Muscle of arm (tissue), 12 donors: ENCODE results near the gene BCL11A. TPM values are rescaled to one million over a fixed set of nuclear protein-coding genes. Genes with fewer than 3 reads are reported as not detected.

Source experiments
- DNase-seq: peaks from one replicate; pipeline ENCODE4 v3.0.0-alpha.2; 2013
- polyA plus RNA-seq, 12 donors: library from polyadenylated mRNA; unstranded; fragments of 120-200 nt; gene quantifications; one replicate each; pipeline ENCODE4 v1.2.1, GENCODE V29; 2013; ENCODE audit not compliant: insufficient read length in 12 of 12

BCL11A gene
- polyA plus RNA-seq, 12 donors: 3.3 to 59.4 (median 4.3) TPM; not detected in 1

DNA sequence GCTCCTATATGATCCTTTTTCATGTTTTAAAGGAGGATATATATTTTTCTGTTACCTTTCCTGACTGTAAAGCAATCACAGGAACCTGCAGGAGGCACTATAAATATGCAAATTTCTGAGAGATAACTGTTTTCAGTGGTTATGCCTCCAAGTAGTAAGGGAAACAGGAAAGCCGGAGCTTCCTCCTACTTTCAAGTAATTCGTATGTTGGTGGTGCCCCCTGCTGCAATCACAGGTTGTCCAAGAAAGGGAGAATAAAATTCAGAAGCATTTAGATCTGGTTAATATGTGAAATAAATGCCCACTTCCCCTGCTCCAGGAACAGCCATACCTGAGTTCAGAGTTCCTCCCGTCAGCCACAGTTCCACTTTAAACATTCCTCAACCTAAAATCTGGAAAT, 12.0 kb upstream of the BCL11A start:
- DNase-seq: no peak

DNA sequence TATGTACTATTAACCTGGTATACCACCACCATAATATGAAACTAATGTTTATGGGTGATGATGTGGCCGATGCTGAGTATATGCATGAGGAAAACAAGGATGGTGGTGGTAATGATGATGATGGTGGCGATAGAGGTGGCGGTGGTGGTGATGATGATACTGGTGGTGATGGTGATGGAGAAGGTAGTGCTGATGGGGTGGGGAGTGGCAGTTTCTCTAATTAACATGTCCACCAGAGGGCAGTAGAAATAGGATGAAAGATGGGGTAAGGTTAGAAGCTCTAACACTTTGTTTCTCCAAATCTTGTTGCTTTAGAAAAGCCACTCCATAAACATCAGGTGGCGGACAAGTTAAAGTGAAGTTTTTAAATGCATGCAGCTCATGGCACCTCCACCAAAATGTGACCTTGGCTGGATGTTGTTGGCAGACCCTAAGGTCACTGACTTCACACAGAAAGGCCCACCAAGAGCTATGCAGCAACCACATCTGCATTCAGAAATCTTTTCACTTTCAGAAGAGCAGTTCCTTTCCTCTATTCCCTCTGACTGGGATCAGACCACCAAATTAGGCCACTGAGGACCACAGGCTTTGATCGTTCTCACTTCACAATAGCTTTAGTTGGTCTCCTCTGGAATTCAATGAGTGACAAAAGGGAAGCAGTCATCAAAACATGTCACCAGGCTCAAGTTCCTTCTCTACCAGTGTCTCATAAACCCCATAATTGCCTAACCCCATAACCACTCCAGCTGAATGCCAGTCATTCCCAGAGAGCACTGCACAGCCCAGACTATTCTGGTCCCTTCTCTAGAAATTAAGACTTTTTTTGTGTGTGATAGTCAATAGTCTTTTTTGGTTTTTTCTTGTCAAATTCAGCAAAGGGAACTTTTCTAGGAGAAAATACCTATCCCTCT, 7.5 kb upstream of the BCL11A start:
- no peak for DNase-seq

DNA sequence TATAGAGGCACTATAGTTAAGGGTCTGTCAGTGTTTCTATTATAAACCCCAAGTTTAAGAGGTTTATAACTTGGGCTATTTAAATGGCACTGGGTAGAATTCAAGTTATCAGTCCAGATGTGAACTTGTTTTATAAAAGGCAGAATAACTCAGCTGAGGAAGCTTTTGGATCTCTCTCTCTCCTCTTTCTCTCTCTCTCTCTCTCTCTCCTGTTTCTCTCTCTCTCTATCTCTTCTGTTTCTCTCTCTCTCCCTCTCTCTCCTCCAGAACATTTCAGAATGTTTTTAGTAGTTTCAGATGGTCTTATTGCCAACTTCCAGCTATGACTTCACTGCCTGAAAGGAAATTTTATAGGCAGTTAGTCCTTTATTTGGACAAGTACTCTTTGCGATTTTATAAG, 6.4 kb upstream of the BCL11A start:
- DNase-seq: no peak

- no peak for DNase-seq
Observed at GRCh38 chr2:60558536-60558935, 5.1 kb upstream of the BCL11A start.

DNA sequence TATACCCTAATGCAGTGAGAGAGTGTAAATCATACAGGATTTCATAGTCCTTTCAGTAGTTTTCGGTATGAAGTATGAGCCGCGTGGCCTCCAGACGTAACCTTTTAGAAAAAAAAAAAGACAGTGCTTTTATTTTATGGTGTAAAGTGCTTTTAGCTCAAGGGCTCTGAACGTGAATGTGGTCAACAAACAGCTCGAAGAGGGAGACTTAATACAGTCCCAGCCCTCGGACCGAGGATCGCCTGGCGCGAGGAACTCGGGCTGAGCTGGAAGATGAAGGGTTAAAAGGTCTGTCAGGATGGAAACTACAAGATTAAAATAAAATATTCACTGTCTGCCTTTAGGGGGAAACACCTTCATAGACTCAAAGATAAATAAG, 4.0 kb upstream of the BCL11A start:
- no peak for DNase-seq

- no peak for DNase-seq
Observed at GRCh38 chr2:60556576-60557485, 3.4 kb upstream of the BCL11A start.

DNA sequence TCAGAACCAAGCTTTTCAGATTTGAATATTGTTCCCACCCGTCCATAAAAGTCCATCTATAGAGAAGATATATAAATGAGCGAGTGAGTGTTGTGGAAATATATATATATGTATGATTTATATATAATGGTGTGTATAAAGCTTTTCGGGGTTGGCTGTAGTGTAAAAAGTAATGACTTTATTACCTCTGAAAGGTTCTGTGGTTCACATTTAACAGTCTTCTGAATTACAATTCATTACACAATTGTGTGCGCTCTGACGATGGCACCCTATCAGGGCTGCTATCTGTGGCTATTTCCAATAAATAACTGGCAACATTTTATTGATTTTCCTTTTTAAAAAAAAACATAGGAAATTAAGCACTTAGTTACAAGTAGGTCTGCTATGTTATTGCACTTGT, 2.7 kb upstream of the BCL11A start:
- DNase-seq: no peak

DNA sequence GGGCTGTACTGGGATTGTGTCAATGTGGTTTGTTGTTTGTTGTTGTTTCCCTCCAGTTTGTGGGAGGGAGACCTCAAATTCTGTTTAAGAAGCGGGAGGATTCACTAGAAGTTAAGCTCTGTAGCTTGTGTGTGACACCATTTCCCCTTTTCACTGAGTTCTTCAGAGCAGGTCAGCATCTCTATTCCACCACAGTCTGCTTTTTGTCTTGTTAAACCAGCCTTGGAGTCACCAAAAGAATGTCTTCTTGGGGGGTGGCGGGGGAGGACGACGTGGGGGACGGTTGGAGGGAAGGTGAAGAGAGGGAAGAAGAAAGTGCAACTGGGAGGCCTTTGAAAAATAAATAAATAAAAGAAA, 2.3 kb upstream of the BCL11A start:
- no peak for DNase-seq

DNA sequence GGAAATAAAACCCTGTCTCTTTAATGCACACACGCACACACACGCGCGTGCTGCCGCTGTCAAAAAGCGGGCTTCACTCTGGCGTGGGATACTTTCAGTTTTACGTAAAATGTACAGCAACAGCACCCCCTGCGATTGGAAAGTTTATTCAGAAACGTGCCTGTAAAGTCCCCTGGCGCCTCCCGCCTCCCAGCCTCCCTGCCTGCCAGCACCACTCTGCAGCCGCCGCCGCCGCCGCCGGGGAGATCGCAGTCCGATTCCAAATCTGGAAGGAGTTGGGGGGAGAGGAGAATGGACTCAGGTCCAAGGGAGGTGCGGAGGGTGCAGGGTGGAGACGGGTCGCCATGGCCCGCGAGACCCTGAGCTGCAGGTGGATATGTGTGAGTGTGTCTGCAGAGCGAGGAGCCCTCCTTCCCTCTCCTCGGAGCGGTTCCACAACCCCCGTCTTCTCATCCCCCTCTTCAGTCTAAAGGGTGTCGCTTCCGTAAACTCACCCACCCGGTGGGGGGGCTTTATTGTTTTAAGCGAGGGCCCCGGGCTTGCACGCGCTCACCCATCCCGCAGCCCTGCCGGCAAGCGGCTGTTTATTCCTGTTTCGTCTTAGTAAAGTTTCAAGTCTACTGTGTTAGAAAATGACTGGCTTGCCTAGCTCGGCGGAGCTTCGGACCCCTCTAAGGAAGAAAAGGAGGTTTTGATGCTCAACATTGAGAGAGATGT, 1.8 kb upstream of the BCL11A start:
- DNase-seq: no peak

DNA sequence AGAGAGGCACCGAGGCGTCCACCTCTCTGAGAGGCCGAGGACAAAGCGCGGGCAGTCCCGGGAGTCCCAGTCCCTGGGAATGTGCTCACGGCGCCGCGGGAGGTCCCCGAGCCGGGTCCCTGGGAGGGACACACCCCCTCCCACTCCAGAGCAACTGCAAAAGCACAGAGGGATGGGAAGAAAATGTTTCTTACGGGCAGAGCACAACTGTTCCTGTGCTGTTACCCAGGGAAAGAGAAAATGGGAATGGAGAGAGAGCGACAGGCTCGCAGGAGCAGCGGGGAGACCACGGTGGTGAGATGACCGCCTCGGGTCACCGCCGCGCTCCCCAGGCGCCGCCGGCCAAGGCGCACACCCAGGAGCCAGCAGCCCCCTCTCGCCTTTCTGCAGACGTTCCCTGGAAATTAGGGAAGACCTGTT, 1.2 kb upstream of the BCL11A start:
- no peak for DNase-seq

DNA sequence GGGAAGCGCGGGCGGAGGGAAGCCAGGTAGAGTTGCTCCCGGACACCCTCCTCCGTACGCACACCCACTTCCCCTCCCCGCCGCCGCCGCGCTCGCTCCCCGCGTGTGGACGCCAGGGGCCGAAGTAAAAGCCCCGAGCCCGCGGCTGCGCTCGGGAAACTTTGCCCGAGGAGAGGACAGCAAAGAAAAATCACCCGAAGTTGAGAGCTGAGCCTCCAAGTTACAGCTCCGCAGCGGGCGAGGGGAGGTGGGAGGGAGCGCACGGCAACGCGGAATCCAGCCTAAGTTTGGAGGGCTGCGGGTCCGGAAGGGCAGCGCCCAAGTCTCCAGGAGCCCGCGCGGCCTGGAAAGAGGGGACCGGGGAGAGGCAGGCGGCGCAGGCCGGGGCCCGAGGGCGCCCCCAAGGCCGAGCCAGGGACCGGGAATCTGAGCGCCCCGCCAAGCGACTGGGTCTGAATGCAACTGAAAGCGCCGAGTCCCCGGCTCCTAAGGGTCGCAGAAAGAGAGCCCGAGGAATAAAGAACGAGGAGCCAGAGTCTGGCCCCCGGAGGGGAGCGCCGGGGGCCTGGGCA, 706 bp upstream of the BCL11A start:
- no peak for DNase-seq

GRCh38 chr2:60552851-60553494, 481 bp downstream of the BCL11A start:
- DNase-seq: no peak

- no peak for DNase-seq
Observed at GRCh38 chr2:60552078-60552850, 1.2 kb downstream of the BCL11A start.

DNA sequence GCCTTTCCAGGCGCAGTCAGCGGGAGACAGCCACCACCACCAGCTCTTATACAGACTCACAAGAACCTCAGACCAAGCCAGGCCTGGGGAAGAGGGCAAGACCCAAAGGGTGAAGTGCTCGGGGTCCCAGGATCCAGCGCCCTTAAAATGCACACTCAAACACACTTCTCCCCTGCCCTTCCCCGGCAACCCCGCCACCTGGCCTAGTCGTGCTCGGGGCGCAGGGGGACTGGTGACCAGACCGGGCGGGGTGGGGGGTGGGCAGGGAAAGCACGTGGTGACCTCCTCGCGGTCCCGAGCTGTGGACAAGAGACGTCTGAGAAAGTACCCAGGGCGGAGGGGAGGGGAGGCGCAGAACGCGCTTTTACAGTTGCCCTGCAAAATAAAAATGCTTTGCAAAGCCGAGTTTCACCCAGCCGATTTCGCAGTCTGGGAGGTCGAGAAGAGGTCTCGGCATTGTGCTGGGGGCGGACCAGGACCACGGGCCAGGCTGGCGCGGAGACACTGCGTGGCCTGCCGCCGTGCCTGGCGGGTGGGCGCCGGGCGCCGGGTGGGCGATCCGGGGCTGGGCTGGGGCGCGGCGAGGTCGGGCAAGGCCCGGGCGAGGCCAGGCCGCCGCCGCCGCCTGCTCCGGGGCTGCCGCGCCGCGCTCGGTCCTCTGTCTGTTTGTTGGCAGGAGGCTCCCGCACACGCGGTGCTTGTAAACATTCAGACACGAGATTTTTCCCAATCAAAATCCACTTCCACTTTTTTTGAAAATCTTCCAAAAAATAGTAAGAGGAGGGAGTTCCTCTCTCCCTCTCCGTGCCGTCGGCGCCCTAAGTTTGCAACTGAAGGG, 2.0 kb downstream of the BCL11A start:
- DNase-seq: no peak

DNA sequence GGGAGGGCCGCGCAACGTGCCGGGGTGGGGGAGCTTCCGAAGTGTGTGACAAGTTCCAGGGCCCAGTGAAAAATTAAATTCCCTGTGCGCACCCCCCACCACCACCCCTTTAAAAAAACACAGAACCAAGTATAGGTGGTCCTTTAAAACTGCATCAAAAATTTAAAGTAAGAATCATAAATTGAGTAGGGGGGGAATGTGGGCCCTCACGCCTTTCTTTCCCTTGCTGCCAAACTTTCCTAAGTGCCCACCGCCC, 2.5 kb downstream of the BCL11A start:
- no peak for DNase-seq

GRCh38 chr2:60550178-60550983, 3.1 kb downstream of the BCL11A start:
- DNase-seq: peak; percentile 91

GRCh38 chr2:60549928-60550177, 3.6 kb downstream of the BCL11A start:
- DNase-seq: no peak

- DNase-seq: no peak
Observed at GRCh38 chr2:60549238-60549927, 4.1 kb downstream of the BCL11A start.

DNA sequence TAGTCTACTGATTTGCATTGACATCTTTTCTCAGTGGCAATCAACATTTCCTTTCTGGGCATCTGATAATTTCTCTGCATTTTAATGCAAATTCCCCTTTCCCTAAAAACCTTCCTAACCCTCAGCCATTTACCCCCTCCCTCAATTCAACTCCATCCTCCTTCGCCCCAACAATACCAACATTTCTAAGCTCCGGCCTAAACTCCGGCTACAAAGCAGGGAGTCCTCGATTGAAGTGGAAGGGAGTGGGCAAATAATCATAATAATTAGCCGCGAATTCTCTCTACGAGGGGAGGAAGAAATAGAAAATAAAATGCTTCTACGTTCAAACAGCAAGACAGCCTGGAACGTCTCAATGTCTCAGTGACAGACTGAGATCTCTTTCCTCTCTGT, 4.6 kb downstream of the BCL11A start:
- no peak for DNase-seq
